Gastroesophageal sphincter (tissue), 4 donors: ENCODE data around the gene TRAPPC3. TPM values are rescaled to one million over a fixed set of nuclear protein-coding genes. Genes with fewer than 3 reads are reported as not detected.
A peak's percentile ranks its signal among the peaks of the same experiment; 100 is the strongest.

Experiments
- ATAC-seq: fragments of 150-250 bp; one replicate; pipeline ENCODE4 v1.9.1; 2016; ENCODE audit warnings: mild to moderate bottlenecking, moderate library complexity
- H3K27ac ChIP-seq, 4 donors: fragments of 200-600 bp; sonication (generic) in 3 of 4; 1 replicate in 3 of 4; 2 replicates in 1 of 4; pipeline ENCODE4 v1.5.1; 2016 to 2019
- H3K27me3 ChIP-seq: fragments of 200-600 bp; sonication (generic); one replicate; pipeline ENCODE4 v1.5.1; 2019
- H3K36me3 ChIP-seq, 2 donors: fragments of 200-600 bp; sonication (generic); one replicate each; pipeline ENCODE4 v1.5.1; 2019; ENCODE audit warnings: control low read depth in 1 of 2
- H3K4me1 ChIP-seq, 3 donors: fragments of 200-600 bp; sonication (generic); 1 replicate in 2 of 3; 2 replicates in 1 of 3; pipeline ENCODE4 v1.5.1; 2016 to 2019; ENCODE audit warnings: control low read depth in 2 of 3
- H3K4me3 ChIP-seq, 2 donors: fragments of 200-600 bp; sonication (generic); one replicate each; pipeline ENCODE4 v1.5.1; 2019; ENCODE audit warnings: mild to moderate bottlenecking in 1 of 2, moderate library complexity in 1 of 2
- H3K9me3 ChIP-seq, 3 donors: fragments of 200-600 bp; sonication (generic); one replicate each; pipeline ENCODE4 v1.5.1; 2017 to 2019; ENCODE audit warnings: control low read depth in 2 of 3
- CTCF ChIP-seq, 4 experiments: fragments of 200-600 bp in 2 of 4; fragments of 450-650 bp in 2 of 4; sonication (generic) in 1 of 4; IDR thresholded peaks; one replicate each; pipeline ENCODE4 v1.5.1; 2017 to 2019; ENCODE audit warnings: antibody characterized with exemption in 4 of 4, mild to moderate bottlenecking in 2 of 4, moderate library complexity in 2 of 4
- EP300 ChIP-seq: sonication (generic); formaldehyde crosslinking; IDR thresholded peaks from one replicate; pipeline ENCODE4 v1.6.1; 2017; ENCODE audit warnings: antibody characterized with exemption, mild to moderate bottlenecking
- POLR2A ChIP-seq, 2 donors: fragments of 450-650 bp; IDR thresholded peaks; one replicate each; pipeline ENCODE4 v1.6.1; 2017; ENCODE audit warnings: antibody characterized with exemption in 2 of 2, mild to moderate bottlenecking in 2 of 2, moderate library complexity in 1 of 2
- POLR2AphosphoS5 ChIP-seq: sonication (generic); formaldehyde crosslinking; IDR thresholded peaks from one replicate; pipeline ENCODE4 v1.6.1; 2017; ENCODE audit warnings: antibody characterized with exemption
- WGBS, 2 donors: methylation state at CpG; one replicate each; pipeline ENCODE4 v1.1.5; 2018; ENCODE audit warnings: low coverage in 1 of 2; 5-methylcytosine and 5-hydroxymethylcytosine counted together
- total RNA-seq, 4 donors: library from RNA; depleted of rRNA; stranded (reverse); fragments of >200 nt; gene quantifications; one replicate each; pipeline ENCODE4 v1.1.0, GENCODE V29; 2016

The TRAPPC3 gene
- total RNA-seq, 4 donors from 2014 or later, result 102 to 166 (median 129) TPM

- Histone ChIP-seq H3K9me3 (no peaks in the 10 kb centered on the region), H3K27ac (peak overlapping the region in 2 of 4 donors; percentile 3 to 30), H3K36me3 (peaks cover 0 to 27% of the 10 kb centered on the region in 2 donors), H3K4me1 (peaks cover 0 to 18% (median 5%) of the 10 kb centered on the region in 3 donors), H3K4me3 (no peak overlapping the region), H3K27me3 (no peaks in the 10 kb centered on the region)
- 10 to 19% methylated on average over 6 to 7 of the region's 18 CpGs for WGBS, 2 donors
- no peak for TF ChIP-seq POLR2A (IDR thresholded peaks at IDR 0.05)
- peak in 3 of 4 experiments; percentile 84 to 88 (median 85) for TF ChIP-seq CTCF (IDR thresholded peaks at IDR 0.05)
- no peak for TF ChIP-seq POLR2AphosphoS5
- no peak for TF ChIP-seq EP300
- ATAC-seq, result peak; percentile 71
These were observed 49.5 kb downstream of the TRAPPC3 start for GRCh38 chr1:36099681-36100341.

DNA sequence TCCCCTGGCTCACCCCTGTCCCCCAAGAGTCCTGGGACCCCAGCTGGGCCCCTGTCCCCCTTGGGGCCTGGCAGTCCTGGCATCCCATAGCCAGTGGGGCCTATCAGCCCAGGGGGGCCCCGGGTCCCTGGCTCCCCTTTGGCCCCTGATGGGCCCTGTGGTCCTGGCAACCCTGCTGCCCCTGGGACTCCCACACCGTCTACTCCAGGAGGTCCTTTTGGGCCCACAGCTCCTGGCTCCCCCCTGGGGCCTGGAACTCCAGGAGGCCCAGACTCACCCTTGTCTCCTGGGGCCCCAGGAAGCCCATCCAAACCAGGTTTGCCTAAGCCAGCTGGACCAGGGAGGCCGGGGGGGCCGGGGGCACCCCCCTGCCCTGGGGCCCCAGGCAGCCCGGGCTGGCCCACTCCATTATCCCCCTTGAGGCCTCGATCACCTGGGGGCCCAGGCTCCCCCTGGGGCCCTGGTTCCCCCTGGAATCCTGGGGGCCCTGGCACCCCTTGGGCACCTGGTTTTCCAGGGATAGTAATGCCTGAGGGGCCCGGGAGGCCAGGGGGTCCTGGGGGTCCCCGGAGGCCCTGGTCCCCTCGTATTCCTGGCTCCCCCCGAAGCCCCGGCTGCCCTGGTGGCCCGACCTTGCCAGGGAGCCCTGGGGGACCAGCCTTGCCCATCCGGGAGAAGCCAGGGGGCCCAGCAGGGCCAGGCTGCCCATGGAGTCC, 50.5 kb downstream of the TRAPPC3 start:
- Histone ChIP-seq H3K4me3 (no peak overlapping the region), H3K36me3 (peaks cover 0 to 37% of the 10 kb centered on the region in 2 donors), H3K4me1 (peaks cover 0 to 28% (median 5%) of the 10 kb centered on the region in 3 donors), H3K27me3 (no peaks in the 10 kb centered on the region), H3K9me3 (no peaks in the 10 kb centered on the region), H3K27ac (peak overlapping the region in 2 of 4 donors; percentile 19 to 30)
- ATAC-seq, result no peak
- no peak for TF ChIP-seq POLR2A (IDR thresholded peaks at IDR 0.05)
- no peak for TF ChIP-seq POLR2AphosphoS5
- TF ChIP-seq CTCF (IDR thresholded peaks at IDR 0.05), result no peak
- TF ChIP-seq EP300, result no peak
- no CpG with 5 or more reads among the region's 13 CpGs for WGBS, 2 donors

GRCh38 chr1:36097693-36098585, 51.3 kb downstream of the TRAPPC3 start:
- peaks cover 0 to 36% (median 5%) of the 10 kb centered on the region in 3 donors for H3K4me1 ChIP-seq
- no peaks in the 10 kb centered on the region for H3K9me3 ChIP-seq
- peaks cover 0 to 46% of the 10 kb centered on the region in 2 donors for H3K36me3 ChIP-seq
- TF ChIP-seq POLR2A (IDR thresholded peaks at IDR 0.05) (no peak), EP300 (no peak), POLR2AphosphoS5 (no peak), CTCF (IDR thresholded peaks at IDR 0.05) (no peak)
- no peaks in the 10 kb centered on the region for H3K27me3 ChIP-seq
- WGBS, 2 donors, result 80 to 97% methylated on average over 1 to 6 of the region's 33 CpGs
- no peak for ATAC-seq
- H3K27ac ChIP-seq, result peak overlapping the region in 2 of 4 donors; percentile 7 to 19
- no peak overlapping the region for H3K4me3 ChIP-seq

DNA sequence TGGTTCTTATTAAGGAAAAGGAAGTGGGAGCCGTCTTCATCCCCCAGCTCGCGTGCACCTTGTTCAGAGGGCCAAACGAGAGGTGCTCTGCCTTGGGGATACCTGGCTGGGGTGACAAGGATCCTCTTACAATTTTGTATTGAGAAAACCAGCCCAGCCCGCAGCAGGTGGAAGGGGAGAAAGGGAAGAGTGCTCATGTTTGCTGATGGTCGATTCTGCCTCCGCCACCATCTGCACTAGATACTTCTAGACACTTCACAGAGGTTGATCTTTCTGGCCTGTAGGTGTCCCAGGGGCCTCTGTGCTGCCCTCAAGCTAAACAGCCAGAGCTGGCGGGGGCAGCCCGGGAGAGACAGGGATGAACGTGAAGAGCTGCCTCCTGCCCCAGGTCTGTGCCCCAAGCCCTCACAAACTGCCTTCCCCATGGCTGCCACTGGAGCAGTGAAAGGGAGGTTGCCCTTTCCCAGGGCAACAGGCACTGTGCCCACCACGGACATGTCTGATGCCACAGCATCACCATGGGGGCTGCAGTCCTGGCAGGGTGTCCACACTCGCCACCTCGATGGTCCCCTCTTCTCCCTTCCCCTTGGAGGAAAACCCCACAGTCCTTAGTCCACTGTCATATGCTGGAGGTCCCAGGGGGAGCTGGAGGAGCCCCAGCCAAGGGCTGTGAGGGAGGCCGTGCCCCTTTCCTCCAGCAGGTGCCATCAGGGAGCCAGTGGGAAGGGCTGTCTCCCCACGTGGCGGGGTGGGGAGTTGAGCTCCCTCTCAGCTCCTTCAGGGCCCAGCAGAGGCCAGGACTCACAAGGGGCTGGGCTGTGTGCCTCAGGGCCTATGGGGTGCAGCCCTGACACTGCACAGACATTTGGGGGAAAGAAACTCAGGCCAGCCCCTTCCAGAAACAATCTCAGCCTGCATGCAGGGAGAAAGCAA, 52.5 kb downstream of the TRAPPC3 start:
- 67% methylated on average over 3 to 4 of the region's 16 CpGs for WGBS, 2 donors
- H3K9me3 ChIP-seq, result no peaks in the 10 kb centered on the region
- peaks cover 0 to 58% of the 10 kb centered on the region in 2 donors for H3K36me3 ChIP-seq
- TF ChIP-seq POLR2A (IDR thresholded peaks at IDR 0.05), result no peak
- no peak for TF ChIP-seq POLR2AphosphoS5
- TF ChIP-seq CTCF (IDR thresholded peaks at IDR 0.05), result no peak
- TF ChIP-seq EP300, result no peak
- H3K4me3 ChIP-seq, result no peak overlapping the region
- peak overlapping the region in 2 of 4 donors; percentile 3 to 12 for H3K27ac ChIP-seq
- no peak for ATAC-seq
- no peaks in the 10 kb centered on the region for H3K27me3 ChIP-seq
- peaks cover 0 to 48% (median 5%) of the 10 kb centered on the region in 3 donors for H3K4me1 ChIP-seq
